ENCODE results near the gene CCDC136.

CCDC136 gene

GRCh38 chr7:128807191-128807590 is 15.4 kb downstream of the CCDC136 start:
- no peak for DNase-seq

GRCh38 chr7:128809363-128809762 is 17.6 kb downstream of the CCDC136 start:
- no peak for DNase-seq

- DNase-seq: no peak
These were observed 18.7 kb downstream of the CCDC136 start for GRCh38 chr7:128810473-128810872.

- DNase-seq: no peak
These were observed 19.2 kb downstream of the CCDC136 start for GRCh38 chr7:128810997-128811396.

- peak in 1 of 2 experiments; percentile 17 for DNase-seq
These were observed 20.1 kb downstream of the CCDC136 start for GRCh38 chr7:128811631-128812430.

- DNase-seq: peak; percentile 40 to 53
These were observed 20.9 kb downstream of the CCDC136 start for GRCh38 chr7:128812514-128813168.

- DNase-seq: no peak
These were observed 22.7 kb downstream of the CCDC136 start for GRCh38 chr7:128814499-128814898.

GRCh38 chr7:128815289-128815942 is 23.6 kb downstream of the CCDC136 start:
- no peak for DNase-seq

GRCh38 chr7:128818694-128819093 is 26.9 kb downstream of the CCDC136 start:
- DNase-seq: no peak

GRCh38 chr7:128821724-128822123 is 30.0 kb downstream of the CCDC136 start:
- no peak for DNase-seq

- DNase-seq: no peak
These were observed 34.7 kb downstream of the CCDC136 start for GRCh38 chr7:128826512-128826911.

GRCh38 chr7:128826916-128827247 is 35.1 kb downstream of the CCDC136 start:
- no peak for DNase-seq

- no peak for DNase-seq
These were observed 35.6 kb downstream of the CCDC136 start for GRCh38 chr7:128827248-128827958.

- DNase-seq: no peak
These were observed 36.4 kb downstream of the CCDC136 start for GRCh38 chr7:128827971-128828711.

- no peak for DNase-seq
These were observed 37.8 kb downstream of the CCDC136 start for GRCh38 chr7:128829391-128830166.

- no peak for DNase-seq
These were observed 38.7 kb downstream of the CCDC136 start, which contains the start of gene FLNC for GRCh38 chr7:128830231-128831177. TSS of gene FLNC (plus strand) at chr7:128830406. CDS start at chr7:128830638, 232 bp downstream.

GRCh38 chr7:128831178-128831993 is 39.6 kb downstream of the CCDC136 start:
- no peak for DNase-seq

- DNase-seq: no peak
These were observed 40.5 kb downstream of the CCDC136 start for GRCh38 chr7:128831994-128832879.

GRCh38 chr7:128832880-128833147 is 41.0 kb downstream of the CCDC136 start:
- no peak for DNase-seq
